ENCODE results near the gene CFAP20DC.
"Not testable (repeated sequence)": the region's sequence is repeated elsewhere in the genome, so short reads cannot be mapped to it uniquely, and the experiment has no call there.

CFAP20DC gene

DNA sequence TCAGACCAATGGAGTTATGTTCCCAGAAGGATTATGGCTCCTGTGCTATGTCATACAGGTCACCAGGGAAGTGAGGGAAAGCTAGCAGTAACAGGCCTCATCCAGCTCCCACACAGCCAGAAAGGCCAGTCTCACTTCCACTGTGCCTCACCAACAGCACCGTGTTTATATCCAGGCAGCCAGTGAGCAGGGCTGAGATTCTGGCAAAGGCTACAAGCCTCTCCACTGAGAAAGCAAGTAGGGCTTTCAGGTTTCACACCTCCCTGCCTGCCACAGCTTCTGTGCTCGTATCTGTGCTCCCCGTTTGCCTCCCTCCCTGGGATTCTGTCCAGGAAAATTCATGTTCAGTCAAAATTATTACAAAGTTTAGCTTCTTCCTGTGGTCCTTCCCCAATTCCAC, 14.9 kb upstream of the CFAP20DC start:
- Histone ChIP-seq H3K27ac (ENCODE audit: insufficient read depth in 1 of 2, low read depth in 1 of 2, low read length in 2 of 2, poor library complexity in 1 of 2, severe bottlenecking in 2 of 2) (no peak overlapping the region), H3K27me3 (replicated peaks in 2 of 5; ENCODE audit: control insufficient read depth in 4 of 5, insufficient read depth in 5 of 5, low read length in 4 of 5) (no peaks in the 10 kb centered on the region), H3K4me3 (ENCODE audit: control insufficient read depth in 1 of 7, extremely low read depth in 1 of 7, insufficient read depth in 4 of 7, low read depth in 2 of 7, low read length in 6 of 7) (no peak overlapping the region), H3K9me3 (ENCODE audit: control extremely low read depth in 1 of 5, control insufficient read depth in 4 of 5, insufficient read depth in 2 of 5, low read depth in 1 of 5, low read length in 4 of 5) (peaks cover 0 to 3% (median 0%) of the 10 kb centered on the region in 5 experiments), H3K36me3 (ENCODE audit: control insufficient read depth in 4 of 4, insufficient read depth in 4 of 4, low read length in 3 of 4) (no peaks in the 10 kb centered on the region), H3K4me1 (ENCODE audit: control extremely low read depth in 1 of 4, control insufficient read depth in 4 of 4, insufficient read depth in 4 of 4, low read length in 3 of 4) (no peaks in the 10 kb centered on the region)
- ChIA-PET CTCF (interaction anchor here (0.6 to 0.8 kb wide), 2 partner anchors 12 to 172 kb away, joined by 3 read pairs; no protein-coding TSS in a partner anchor), POLR2A (no interaction called here)
- DNase-seq = no peak
- 86% methylated on average over 3 of the region's 3 CpGs for WGBS (ENCODE audit: insufficient coverage)

DNA sequence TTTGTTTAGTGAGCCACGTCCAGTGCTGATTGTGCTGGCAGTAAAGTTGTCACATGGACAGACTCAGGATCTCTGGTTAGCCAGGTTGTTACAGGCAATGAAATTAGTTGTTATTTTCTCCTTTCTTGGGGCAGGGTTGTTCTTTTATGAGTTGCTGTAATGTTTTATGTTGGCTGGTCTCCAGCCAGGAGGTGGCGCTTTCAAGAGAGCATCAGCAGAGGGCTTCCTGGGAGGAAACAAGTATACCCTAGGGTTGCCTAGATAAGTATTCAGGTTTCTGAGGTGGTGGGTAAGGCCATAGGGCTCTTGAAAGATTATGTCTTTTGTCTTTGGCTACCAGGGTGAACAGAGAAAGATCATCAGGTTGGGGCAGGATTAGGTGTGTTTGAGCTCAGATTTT, 14.5 kb upstream of the CFAP20DC start:
- Histone ChIP-seq H3K27me3 (replicated peaks in 2 of 5; ENCODE audit: control insufficient read depth in 4 of 5, insufficient read depth in 5 of 5, low read length in 4 of 5) (no peaks in the 10 kb centered on the region), H3K9me3 (ENCODE audit: control extremely low read depth in 1 of 5, control insufficient read depth in 4 of 5, insufficient read depth in 2 of 5, low read depth in 1 of 5, low read length in 4 of 5) (peaks cover 0 to 3% (median 0%) of the 10 kb centered on the region in 5 experiments), H3K4me3 (ENCODE audit: control insufficient read depth in 1 of 7, extremely low read depth in 1 of 7, insufficient read depth in 4 of 7, low read depth in 2 of 7, low read length in 6 of 7) (no peak overlapping the region), H3K4me1 (ENCODE audit: control extremely low read depth in 1 of 4, control insufficient read depth in 4 of 4, insufficient read depth in 4 of 4, low read length in 3 of 4) (no peaks in the 10 kb centered on the region), H3K27ac (ENCODE audit: insufficient read depth in 1 of 2, low read depth in 1 of 2, low read length in 2 of 2, poor library complexity in 1 of 2, severe bottlenecking in 2 of 2) (no peak overlapping the region), H3K36me3 (ENCODE audit: control insufficient read depth in 4 of 4, insufficient read depth in 4 of 4, low read length in 3 of 4) (no peaks in the 10 kb centered on the region)
- ChIA-PET POLR2A (no interaction called here), CTCF (no interaction called here)
- WGBS (ENCODE audit: insufficient coverage) = 80% methylated on average over 2 of the region's 2 CpGs
- peak in 1 of 3 donors; percentile 31 for DNase-seq

DNA sequence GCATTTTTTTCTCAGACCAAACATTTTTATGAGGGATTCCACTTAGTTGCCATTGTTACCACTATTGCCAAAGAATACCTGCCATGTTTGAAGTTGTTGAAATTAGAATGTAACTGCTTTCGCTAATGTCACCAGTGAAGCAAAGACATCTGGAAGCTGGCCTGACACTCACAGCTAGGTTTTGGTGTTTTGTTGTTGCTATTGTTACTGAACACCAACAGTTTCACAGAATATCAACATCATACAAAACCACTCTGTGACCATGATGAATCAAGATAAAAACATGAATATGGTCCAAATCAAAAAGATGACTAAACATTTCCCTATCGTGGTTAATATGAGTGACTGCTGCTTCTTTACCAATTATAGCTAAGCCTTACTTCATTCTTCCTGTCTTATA, 6.9 kb upstream of the CFAP20DC start:
- no CpG with 5 or more reads among the region's 2 CpGs for WGBS (ENCODE audit: insufficient coverage)
- ChIA-PET CTCF (interaction anchor here (1.0 to 7.1 kb wide), 4 partner anchors 61 to 417 kb away, joined by 3 to 72 read pairs (median 6); no protein-coding TSS in a partner anchor), POLR2A (no interaction called here)
- no peak overlapping the region for H3K4me3 ChIP-seq (ENCODE audit: control insufficient read depth in 1 of 7, extremely low read depth in 1 of 7, insufficient read depth in 4 of 7, low read depth in 2 of 7, low read length in 6 of 7)
- DNase-seq = peak; percentile 23 to 84 (median 80)
- peaks cover 0 to 4% (median 0%) of the 10 kb centered on the region in 4 experiments for H3K4me1 ChIP-seq (ENCODE audit: control extremely low read depth in 1 of 4, control insufficient read depth in 4 of 4, insufficient read depth in 4 of 4, low read length in 3 of 4)
- no peaks in the 10 kb centered on the region for H3K9me3 ChIP-seq (ENCODE audit: control extremely low read depth in 1 of 5, control insufficient read depth in 4 of 5, insufficient read depth in 2 of 5, low read depth in 1 of 5, low read length in 4 of 5)
- H3K27me3 ChIP-seq (replicated peaks in 2 of 5; ENCODE audit: control insufficient read depth in 4 of 5, insufficient read depth in 5 of 5, low read length in 4 of 5) = no peaks in the 10 kb centered on the region
- H3K36me3 ChIP-seq (ENCODE audit: control insufficient read depth in 4 of 4, insufficient read depth in 4 of 4, low read length in 3 of 4) = no peaks in the 10 kb centered on the region
- H3K27ac ChIP-seq (ENCODE audit: insufficient read depth in 1 of 2, low read depth in 1 of 2, low read length in 2 of 2, poor library complexity in 1 of 2, severe bottlenecking in 2 of 2) = no peak overlapping the region

DNA sequence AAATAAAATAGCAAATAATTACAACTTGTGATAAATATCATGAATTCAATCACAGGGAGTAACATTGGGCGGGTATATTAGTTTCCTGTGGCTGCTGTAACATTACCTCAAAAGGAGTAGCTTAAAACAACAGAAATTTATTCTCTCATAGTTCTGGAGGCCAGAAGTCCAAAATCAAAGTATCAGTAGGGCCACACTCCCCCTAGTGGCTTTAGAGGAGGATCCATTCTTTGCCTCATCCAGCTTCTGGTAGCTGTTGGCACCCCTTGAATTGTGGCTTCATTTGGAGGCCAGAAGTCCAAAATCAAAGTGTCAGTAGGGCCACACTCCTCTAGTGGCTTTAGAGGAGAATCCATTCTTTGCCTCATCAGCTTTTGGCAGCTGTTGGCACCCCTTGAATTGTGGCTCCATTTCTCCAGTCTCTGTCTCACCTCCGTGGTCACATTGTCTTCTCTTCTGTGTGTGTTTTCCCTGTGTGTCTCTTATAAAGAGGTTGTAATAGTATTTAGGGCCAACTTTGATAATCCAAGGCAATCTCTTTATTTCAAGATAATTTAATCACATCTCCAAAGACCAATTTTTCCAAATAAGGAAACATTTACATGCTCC, 3.1 kb upstream of the CFAP20DC start:
- POLR2A ChIA-PET = no interaction called here
- DNase-seq = peak; percentile 40 to 70 (median 65)

DNA sequence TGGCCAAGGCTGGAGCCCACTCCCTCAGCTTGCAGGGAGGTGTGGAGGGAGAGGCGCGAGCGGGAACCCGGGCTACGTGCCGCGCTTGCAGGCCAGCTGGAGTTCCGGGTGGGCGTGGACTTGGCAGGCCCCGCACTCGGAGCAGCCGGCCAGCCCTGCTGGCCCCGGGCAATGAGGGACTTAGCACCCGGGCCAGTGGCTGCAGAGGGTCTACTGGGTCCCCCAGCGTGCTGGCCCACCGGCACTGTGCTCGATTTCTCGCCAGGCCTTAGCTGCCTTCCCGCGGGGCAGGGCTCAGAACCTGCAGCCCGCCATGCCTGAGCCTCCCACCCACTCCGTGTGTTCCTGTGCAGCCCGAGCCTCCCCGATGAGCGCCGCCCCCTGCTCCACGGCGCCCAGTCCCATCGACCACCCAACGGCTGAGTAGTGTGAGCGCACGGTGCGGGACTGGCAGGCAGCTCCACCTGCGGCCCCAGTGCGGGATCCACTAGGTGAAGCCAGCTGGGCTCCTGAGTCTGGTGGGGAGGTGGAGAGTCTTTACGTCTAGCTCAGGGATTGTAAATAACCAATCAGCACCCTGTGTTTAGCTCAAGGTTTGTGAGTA, 1.1 kb upstream of the CFAP20DC start:
- H3K9me3 ChIP-seq (ENCODE audit: control extremely low read depth in 1 of 5, control insufficient read depth in 4 of 5, insufficient read depth in 2 of 5, low read depth in 1 of 5, low read length in 4 of 5); H3K27ac ChIP-seq (ENCODE audit: insufficient read depth in 1 of 2, low read depth in 1 of 2, low read length in 2 of 2, poor library complexity in 1 of 2, severe bottlenecking in 2 of 2); DNase-seq; H3K27me3 ChIP-seq (replicated peaks in 2 of 5; ENCODE audit: control insufficient read depth in 4 of 5, insufficient read depth in 5 of 5, low read length in 4 of 5); H3K36me3 ChIP-seq (ENCODE audit: control insufficient read depth in 4 of 4, insufficient read depth in 4 of 4, low read length in 3 of 4); POLR2A ChIA-PET; H3K4me3 ChIP-seq (ENCODE audit: control insufficient read depth in 1 of 7, extremely low read depth in 1 of 7, insufficient read depth in 4 of 7, low read depth in 2 of 7, low read length in 6 of 7): not testable (repeated sequence)
- CTCF ChIA-PET = interaction anchor here (3.1 to 7.1 kb wide), 2 partner anchors 55 to 412 kb away, joined by 26 to 72 read pairs; no protein-coding TSS in a partner anchor
- WGBS (ENCODE audit: insufficient coverage) = 98% methylated on average over 31 of the region's 36 CpGs
- peaks cover 3 to 12% (median 6%) of the 10 kb centered on the region in 4 experiments for H3K4me1 ChIP-seq (ENCODE audit: control extremely low read depth in 1 of 4, control insufficient read depth in 4 of 4, insufficient read depth in 4 of 4, low read length in 3 of 4)

More for the DNA sequence above, 3.1 kb upstream of the CFAP20DC start:
- WGBS (ENCODE audit: insufficient coverage) = no CpG with 5 or more reads among the region's 2 CpGs
- Histone ChIP-seq H3K27ac (ENCODE audit: insufficient read depth in 1 of 2, low read depth in 1 of 2, low read length in 2 of 2, poor library complexity in 1 of 2, severe bottlenecking in 2 of 2) (no peak overlapping the region), H3K27me3 (replicated peaks in 2 of 5; ENCODE audit: control insufficient read depth in 4 of 5, insufficient read depth in 5 of 5, low read length in 4 of 5) (no peaks in the 10 kb centered on the region), H3K4me3 (ENCODE audit: control insufficient read depth in 1 of 7, extremely low read depth in 1 of 7, insufficient read depth in 4 of 7, low read depth in 2 of 7, low read length in 6 of 7) (no peak overlapping the region), H3K4me1 (ENCODE audit: control extremely low read depth in 1 of 4, control insufficient read depth in 4 of 4, insufficient read depth in 4 of 4, low read length in 3 of 4) (peaks cover 3 to 12% (median 8%) of the 10 kb centered on the region in 4 experiments), H3K9me3 (ENCODE audit: control extremely low read depth in 1 of 5, control insufficient read depth in 4 of 5, insufficient read depth in 2 of 5, low read depth in 1 of 5, low read length in 4 of 5) (no peaks in the 10 kb centered on the region), H3K36me3 (ENCODE audit: control insufficient read depth in 4 of 4, insufficient read depth in 4 of 4, low read length in 3 of 4) (no peaks in the 10 kb centered on the region)
- CTCF ChIA-PET = interaction anchor here (0.5 to 7.1 kb wide), 21 partner anchors 9 to 1151 kb away, joined by 3 to 72 read pairs (median 4); no protein-coding TSS in a partner anchor

DNA sequence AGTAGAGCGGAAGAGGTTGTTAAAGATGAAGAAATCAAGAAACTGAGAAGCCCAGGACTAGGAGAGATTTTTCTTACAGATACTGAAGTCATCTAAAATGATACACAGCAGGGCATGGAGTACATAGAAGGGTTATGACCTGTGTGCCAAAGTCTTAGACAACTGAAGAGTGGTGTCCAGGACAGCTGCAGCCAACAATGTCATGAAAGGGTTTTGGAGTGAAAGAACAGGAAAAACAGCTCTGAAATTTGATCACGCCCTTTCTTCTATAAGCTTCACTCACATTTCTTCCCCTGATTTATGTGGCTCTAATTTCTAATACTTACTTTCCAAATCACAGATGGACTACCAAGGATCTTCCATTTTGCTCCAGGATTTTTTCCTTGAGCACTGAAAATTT, 3.0 kb downstream of the CFAP20DC start:
- no peak overlapping the region for H3K4me3 ChIP-seq (ENCODE audit: control insufficient read depth in 1 of 7, extremely low read depth in 1 of 7, insufficient read depth in 4 of 7, low read depth in 2 of 7, low read length in 6 of 7)
- ChIA-PET POLR2A (no interaction called here), CTCF (interaction anchor here (1.0 to 1.2 kb wide), 2 partner anchors 16 to 30 kb away, joined by 3 read pairs; no protein-coding TSS in a partner anchor)
- 100% methylated on average over 2 of the region's 2 CpGs for WGBS (ENCODE audit: insufficient coverage)
- H3K36me3 ChIP-seq (ENCODE audit: control insufficient read depth in 4 of 4, insufficient read depth in 4 of 4, low read length in 3 of 4) = no peaks in the 10 kb centered on the region
- H3K27me3 ChIP-seq (replicated peaks in 2 of 5; ENCODE audit: control insufficient read depth in 4 of 5, insufficient read depth in 5 of 5, low read length in 4 of 5) = no peaks in the 10 kb centered on the region
- no peak for DNase-seq
- no peak overlapping the region for H3K27ac ChIP-seq (ENCODE audit: insufficient read depth in 1 of 2, low read depth in 1 of 2, low read length in 2 of 2, poor library complexity in 1 of 2, severe bottlenecking in 2 of 2)
- no peaks in the 10 kb centered on the region for H3K9me3 ChIP-seq (ENCODE audit: control extremely low read depth in 1 of 5, control insufficient read depth in 4 of 5, insufficient read depth in 2 of 5, low read depth in 1 of 5, low read length in 4 of 5)
- peaks cover 3 to 12% (median 6%) of the 10 kb centered on the region in 4 experiments for H3K4me1 ChIP-seq (ENCODE audit: control extremely low read depth in 1 of 4, control insufficient read depth in 4 of 4, insufficient read depth in 4 of 4, low read length in 3 of 4)

DNA sequence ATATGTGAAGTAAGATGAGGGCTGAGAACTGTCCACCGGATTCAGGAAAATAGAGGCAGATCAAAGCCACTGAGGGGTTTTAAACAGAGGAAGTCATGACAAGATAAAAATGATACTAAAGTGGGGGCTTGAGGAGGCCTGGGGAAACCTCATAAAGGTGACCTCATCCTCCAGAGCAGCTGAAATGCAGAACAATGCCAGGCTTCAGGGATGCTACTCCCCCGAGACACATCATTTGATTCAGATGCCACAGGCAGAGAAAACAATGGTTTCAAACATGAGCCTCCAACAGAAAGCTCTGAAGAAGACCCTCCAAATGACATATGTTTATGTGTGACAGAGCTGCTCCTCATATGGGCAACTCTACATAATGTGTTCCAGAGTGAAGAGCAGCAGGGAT, 6.4 kb downstream of the CFAP20DC start:
- POLR2A ChIA-PET = no interaction called here
- H3K27me3 ChIP-seq (replicated peaks in 2 of 5; ENCODE audit: control insufficient read depth in 4 of 5, insufficient read depth in 5 of 5, low read length in 4 of 5) = no peaks in the 10 kb centered on the region
- H3K4me3 ChIP-seq (ENCODE audit: control insufficient read depth in 1 of 7, extremely low read depth in 1 of 7, insufficient read depth in 4 of 7, low read depth in 2 of 7, low read length in 6 of 7) = no peak overlapping the region
- H3K9me3 ChIP-seq (ENCODE audit: control extremely low read depth in 1 of 5, control insufficient read depth in 4 of 5, insufficient read depth in 2 of 5, low read depth in 1 of 5, low read length in 4 of 5) = no peaks in the 10 kb centered on the region
- H3K27ac ChIP-seq (ENCODE audit: insufficient read depth in 1 of 2, low read depth in 1 of 2, low read length in 2 of 2, poor library complexity in 1 of 2, severe bottlenecking in 2 of 2) = no peak overlapping the region
- H3K36me3 ChIP-seq (ENCODE audit: control insufficient read depth in 4 of 4, insufficient read depth in 4 of 4, low read length in 3 of 4) = no peaks in the 10 kb centered on the region
- H3K4me1 ChIP-seq (ENCODE audit: control extremely low read depth in 1 of 4, control insufficient read depth in 4 of 4, insufficient read depth in 4 of 4, low read length in 3 of 4) = no peaks in the 10 kb centered on the region
- 95% methylated on average over 2 of the region's 2 CpGs for WGBS (ENCODE audit: insufficient coverage)
- CTCF ChIA-PET = interaction anchor here (1.0 kb wide), 1 partner anchor 10 kb away, joined by 4 read pairs; no protein-coding TSS in a partner anchor
- DNase-seq = no peak

Data from common myeloid progenitor, CD34-positive (primary cell).